ENCODE results near the gene RPS3A.

RPS3A gene

GRCh38 chr4:151091047-151091446, 8.4 kb upstream of the RPS3A start:
- H3K27ac ChIP-seq, result no peak overlapping the region
- TF ChIP-seq, protein P1, sequence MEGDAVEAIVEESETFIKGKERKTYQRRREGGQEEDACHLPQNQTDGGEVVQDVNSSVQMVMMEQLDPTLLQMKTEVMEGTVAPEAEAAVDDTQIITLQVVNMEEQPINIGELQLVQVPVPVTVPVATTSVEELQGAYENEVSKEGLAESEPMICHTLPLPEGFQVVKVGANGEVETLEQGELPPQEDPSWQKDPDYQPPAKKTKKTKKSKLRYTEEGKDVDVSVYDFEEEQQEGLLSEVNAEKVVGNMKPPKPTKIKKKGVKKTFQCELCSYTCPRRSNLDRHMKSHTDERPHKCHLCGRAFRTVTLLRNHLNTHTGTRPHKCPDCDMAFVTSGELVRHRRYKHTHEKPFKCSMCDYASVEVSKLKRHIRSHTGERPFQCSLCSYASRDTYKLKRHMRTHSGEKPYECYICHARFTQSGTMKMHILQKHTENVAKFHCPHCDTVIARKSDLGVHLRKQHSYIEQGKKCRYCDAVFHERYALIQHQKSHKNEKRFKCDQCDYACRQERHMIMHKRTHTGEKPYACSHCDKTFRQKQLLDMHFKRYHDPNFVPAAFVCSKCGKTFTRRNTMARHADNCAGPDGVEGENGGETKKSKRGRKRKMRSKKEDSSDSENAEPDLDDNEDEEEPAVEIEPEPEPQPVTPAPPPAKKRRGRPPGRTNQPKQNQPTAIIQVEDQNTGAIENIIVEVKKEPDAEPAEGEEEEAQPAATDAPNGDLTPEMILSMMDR (conservative IDR thresholded peaks at IDR 0.05), result no peak
- TF ChIP-seq ZFX (IDR thresholded peaks at IDR 0.05), result no peak

DNA sequence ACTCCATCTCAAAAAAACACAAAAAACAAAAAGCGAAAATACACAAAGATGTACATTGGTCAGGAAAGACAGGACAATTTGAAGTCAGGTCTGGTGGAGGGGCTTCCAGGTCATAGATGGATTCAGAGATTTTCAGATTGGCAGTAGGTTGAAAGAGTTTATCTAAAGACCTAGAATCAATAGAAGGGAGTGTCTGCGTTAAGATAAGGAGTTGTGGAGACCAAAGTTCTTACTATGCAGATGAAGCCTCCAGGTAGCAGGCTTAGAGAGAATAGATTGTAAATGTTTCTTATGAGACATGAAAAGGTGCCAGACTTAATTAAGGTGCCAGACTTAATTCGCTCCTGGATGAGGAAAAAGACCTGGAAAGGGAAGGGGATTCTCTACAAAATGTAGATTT, 6.9 kb upstream of the RPS3A start:
- TF ChIP-seq, protein P1 (conservative IDR thresholded peaks at IDR 0.05), result no peak
- no peak for TF ChIP-seq ZFX (IDR thresholded peaks at IDR 0.05)
- no peak overlapping the region for H3K27ac ChIP-seq

DNA sequence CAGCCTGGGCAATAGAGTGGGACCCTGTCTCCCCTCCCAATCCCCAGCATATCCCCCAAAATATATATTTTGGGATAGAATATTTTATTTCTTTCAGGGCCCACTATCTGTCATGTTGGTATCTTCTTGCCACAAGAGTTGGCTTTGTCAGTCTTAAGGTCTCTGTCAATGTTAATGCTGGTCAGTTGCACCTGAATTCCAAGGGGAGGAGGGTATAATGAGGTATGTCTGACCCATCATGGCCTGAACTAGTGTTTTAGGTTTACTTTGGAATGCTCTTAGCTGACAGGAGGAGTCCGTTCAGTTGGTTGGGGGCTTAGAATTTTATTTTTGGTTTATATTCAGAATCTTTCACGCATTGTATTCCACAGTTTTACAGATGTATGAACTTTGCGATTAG, 6.2 kb upstream of the RPS3A start:
- H3K27ac ChIP-seq, result no peak overlapping the region
- no peak for TF ChIP-seq ZFX (IDR thresholded peaks at IDR 0.05)
- TF ChIP-seq, protein P1 (conservative IDR thresholded peaks at IDR 0.05), result no peak

DNA sequence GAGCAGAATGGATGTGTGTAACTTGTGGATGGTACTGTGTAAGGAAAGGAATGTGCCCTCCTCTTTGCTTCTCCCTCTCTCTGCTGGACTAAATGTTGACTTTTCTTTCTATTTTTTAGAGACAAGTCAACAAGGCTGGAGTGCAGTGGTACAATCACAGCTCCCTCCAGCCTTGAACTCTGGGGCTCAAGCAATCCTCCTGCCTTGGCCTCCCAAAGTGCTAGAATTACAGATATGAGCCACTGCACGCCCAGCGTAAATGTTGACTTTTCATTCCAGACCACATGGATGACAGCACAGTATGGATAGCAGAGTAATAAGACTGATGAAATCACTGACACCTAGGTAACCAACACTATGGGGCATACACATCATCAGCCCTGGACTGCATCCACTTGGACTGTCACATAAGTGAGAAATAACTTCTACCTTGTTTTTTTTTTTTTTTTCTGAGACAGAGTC, 5.1 kb upstream of the RPS3A start:
- H3K27ac ChIP-seq, result no peak overlapping the region
- TF ChIP-seq, protein P1 (conservative IDR thresholded peaks at IDR 0.05), result no peak
- no peak for TF ChIP-seq ZFX (IDR thresholded peaks at IDR 0.05)

DNA sequence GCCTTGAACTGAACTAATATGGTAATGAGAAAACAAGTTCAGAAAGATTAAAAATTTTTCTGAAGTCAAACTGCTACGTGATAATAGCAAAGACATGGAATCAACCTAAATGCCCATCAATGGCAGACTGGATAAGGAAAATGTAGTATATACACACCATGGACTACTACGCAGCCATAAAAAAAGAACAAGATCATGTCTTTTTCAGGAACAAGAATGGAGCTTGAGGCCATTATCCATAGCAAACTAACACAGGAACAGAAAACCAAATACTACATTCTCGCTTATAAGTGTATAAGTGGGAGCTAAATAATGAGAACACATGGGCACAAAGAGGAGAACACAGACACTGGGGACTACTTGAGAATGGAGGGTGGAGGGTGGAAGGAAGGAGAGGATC, 4.3 kb upstream of the RPS3A start:
- TF ChIP-seq, protein P1 (conservative IDR thresholded peaks at IDR 0.05), result no peak
- TF ChIP-seq ZFX (IDR thresholded peaks at IDR 0.05), result no peak
- no peak overlapping the region for H3K27ac ChIP-seq

DNA sequence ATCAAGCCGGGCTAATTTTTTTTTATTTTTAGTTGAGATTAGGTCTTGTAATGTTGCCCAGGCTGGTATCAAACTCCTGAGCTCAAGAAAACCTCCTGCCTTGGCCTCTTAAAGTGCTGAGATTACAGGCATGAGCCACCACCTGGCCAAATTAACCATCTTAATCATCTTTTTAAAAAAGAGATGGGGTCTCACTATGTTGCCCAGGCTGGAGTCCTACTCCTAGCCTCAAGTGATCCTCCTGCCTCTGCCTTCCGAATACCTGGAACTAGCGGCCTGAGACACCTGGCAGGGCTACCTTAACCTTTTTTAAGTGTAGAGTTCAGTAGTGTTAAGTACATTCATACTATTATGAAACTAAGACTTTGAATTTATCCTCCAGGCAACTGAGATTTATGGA, 1.7 kb upstream of the RPS3A start:
- no peak overlapping the region for H3K27ac ChIP-seq
- TF ChIP-seq, protein P1 (conservative IDR thresholded peaks at IDR 0.05), result no peak
- TF ChIP-seq ZFX (IDR thresholded peaks at IDR 0.05), result no peak

GRCh38 chr4:151098979-151099228, 524 bp upstream of the RPS3A start:
- TF ChIP-seq ZFX (IDR thresholded peaks at IDR 0.05), result no peak
- TF ChIP-seq, protein P1 (conservative IDR thresholded peaks at IDR 0.05), result no peak
- peak overlapping the region; percentile 98 for H3K27ac ChIP-seq

Measured in C4-2B (cell line).